ENCODE results near the gene RTL10. TPM values are rescaled to one million over a fixed set of nuclear protein-coding genes. Genes with fewer than 3 reads are reported as not detected.

Gene RTL10
- total RNA-seq, 4 donors from 2014 or later: 6.8 to 24.3 (median 17.7) TPM

- Histone ChIP-seq H3K9me3 (no peaks in the 10 kb centered on the region), H3K27ac (no peak overlapping the region), H3K27me3 (no peaks in the 10 kb centered on the region), H3K4me3 (no peak overlapping the region), H3K4me1 (no peaks in the 10 kb centered on the region), H3K36me3 (no peaks in the 10 kb centered on the region)
- TF ChIP-seq CTCF (IDR thresholded peaks at IDR 0.05) (no peak), POLR2A (IDR thresholded peaks at IDR 0.05) (no peak)
- no peak for DNase-seq
- intact Hi-C loops (cut with DNase I; ENCODE audit: low total_unique reads): no loop called here
Observed at GRCh38 chr22:19902245-19902715, 47.6 kb upstream of the RTL10 start.

- Histone ChIP-seq H3K27me3 (no peaks in the 10 kb centered on the region), H3K4me3 (no peak overlapping the region), H3K9me3 (no peaks in the 10 kb centered on the region), H3K4me1 (no peaks in the 10 kb centered on the region), H3K36me3 (no peaks in the 10 kb centered on the region), H3K27ac (no peak overlapping the region)
- no peak for DNase-seq
- TF ChIP-seq CTCF (IDR thresholded peaks at IDR 0.05) (no peak), POLR2A (IDR thresholded peaks at IDR 0.05) (no peak)
- intact Hi-C loops (cut with DNase I; ENCODE audit: low total_unique reads): no loop called here
Observed at GRCh38 chr22:19901577-19902244, 47.0 kb upstream of the RTL10 start.

- Histone ChIP-seq H3K4me3 (no peak overlapping the region), H3K9me3 (no peaks in the 10 kb centered on the region), H3K27me3 (no peaks in the 10 kb centered on the region), H3K36me3 (no peaks in the 10 kb centered on the region), H3K4me1 (no peaks in the 10 kb centered on the region), H3K27ac (no peak overlapping the region)
- intact Hi-C loops (cut with DNase I; ENCODE audit: low total_unique reads): no loop called here
- TF ChIP-seq POLR2A (IDR thresholded peaks at IDR 0.05) (no peak), CTCF (IDR thresholded peaks at IDR 0.05) (no peak)
- DNase-seq: no peak
Observed at GRCh38 chr22:19900707-19901436, 46.2 kb upstream of the RTL10 start.

GRCh38 chr22:19898831-19899567 lies 44.3 kb upstream of the RTL10 start:
- H3K9me3 ChIP-seq: no peaks in the 10 kb centered on the region
- H3K4me3 ChIP-seq: no peak overlapping the region
- TF ChIP-seq POLR2A (IDR thresholded peaks at IDR 0.05) (no peak), CTCF (IDR thresholded peaks at IDR 0.05) (no peak)
- no peak for DNase-seq
- intact Hi-C loops (cut with DNase I; ENCODE audit: low total_unique reads): no loop called here
- H3K36me3 ChIP-seq: no peaks in the 10 kb centered on the region
- H3K4me1 ChIP-seq: no peaks in the 10 kb centered on the region
- H3K27ac ChIP-seq: no peak overlapping the region
- no peaks in the 10 kb centered on the region for H3K27me3 ChIP-seq

GRCh38 chr22:19898145-19898544 lies 43.5 kb upstream of the RTL10 start:
- Histone ChIP-seq H3K9me3 (no peaks in the 10 kb centered on the region), H3K27ac (no peak overlapping the region), H3K4me1 (no peaks in the 10 kb centered on the region), H3K4me3 (no peak overlapping the region), H3K36me3 (no peaks in the 10 kb centered on the region), H3K27me3 (no peaks in the 10 kb centered on the region)
- intact Hi-C loops (cut with DNase I; ENCODE audit: low total_unique reads): no loop called here
- no peak for DNase-seq
- TF ChIP-seq CTCF (IDR thresholded peaks at IDR 0.05): no peak
- no peak for TF ChIP-seq POLR2A (IDR thresholded peaks at IDR 0.05)
